Choroid plexus epithelial cell (primary cell): ENCODE data around the gene SLC24A3.

ENCODE experiments used
- DNase-seq: peaks from one replicate; pipeline ENCODE4 v3.0.0-alpha.2; 2010; ENCODE audit warnings: low read depth
- H3K4me3 ChIP-seq: 2 replicates; pipeline ENCODE4 v1.5.1; 2011; ENCODE audit warnings: low read depth, mild to moderate bottlenecking, control low read depth, low read length, moderate library complexity
- CTCF ChIP-seq: conservative IDR thresholded peaks from 2 replicates; pipeline ENCODE4 v1.5.1; 2011; ENCODE audit warnings: low read depth, mild to moderate bottlenecking, control low read depth, inconsistent platforms, low read length, moderate library complexity

The SLC24A3 gene

GRCh38 chr20:19761841-19762240 is 549.4 kb downstream of the SLC24A3 start:
- no peak overlapping the region for H3K4me3 ChIP-seq
- no peak for DNase-seq
- TF ChIP-seq CTCF: no peak

- no peak for DNase-seq
- no peak overlapping the region for H3K4me3 ChIP-seq
- no peak for TF ChIP-seq CTCF
Observed at GRCh38 chr20:19764207-19764606, 551.8 kb downstream of the SLC24A3 start.

GRCh38 chr20:19765266-19765665 is 552.8 kb downstream of the SLC24A3 start:
- no peak overlapping the region for H3K4me3 ChIP-seq
- no peak for TF ChIP-seq CTCF
- DNase-seq: no peak

GRCh38 chr20:19765913-19766312 is 553.5 kb downstream of the SLC24A3 start:
- TF ChIP-seq CTCF: no peak
- no peak overlapping the region for H3K4me3 ChIP-seq
- no peak for DNase-seq

GRCh38 chr20:19767070-19767469 is 554.6 kb downstream of the SLC24A3 start:
- TF ChIP-seq CTCF: no peak
- no peak overlapping the region for H3K4me3 ChIP-seq
- DNase-seq: no peak

DNA sequence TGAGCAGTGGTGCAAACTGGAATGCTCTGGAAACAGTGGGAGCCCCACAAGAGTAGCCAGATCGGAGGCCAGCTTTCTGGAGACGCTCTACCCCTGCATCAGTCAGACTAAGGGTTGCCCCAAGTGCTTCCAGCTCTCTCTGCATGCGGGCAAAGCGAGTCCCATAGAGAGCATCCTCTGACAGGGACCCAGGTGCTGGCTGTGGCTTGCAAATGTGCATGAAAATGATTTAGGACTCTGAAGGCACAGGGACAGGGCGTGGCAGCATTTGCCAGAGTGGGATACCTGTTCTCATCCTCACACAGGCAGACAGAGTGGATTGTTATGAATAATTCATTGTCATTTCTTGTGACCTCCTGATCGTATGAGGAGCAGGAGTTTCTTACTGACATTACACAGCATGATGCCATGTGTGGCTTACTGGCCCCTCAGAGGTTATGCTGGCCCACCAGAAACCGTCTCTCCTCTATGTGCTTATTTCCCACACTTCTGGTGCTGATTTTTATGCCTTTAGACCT is 555.9 kb downstream of the SLC24A3 start:
- H3K4me3 ChIP-seq: no peak overlapping the region
- no peak for DNase-seq
- no peak for TF ChIP-seq CTCF

GRCh38 chr20:19769507-19769906 is 557.1 kb downstream of the SLC24A3 start:
- TF ChIP-seq CTCF: no peak
- no peak for DNase-seq
- H3K4me3 ChIP-seq: no peak overlapping the region
